Measurements from ENCODE around the gene POMGNT1.

- no peak for TF ChIP-seq CTCF (optimal IDR thresholded peaks at IDR 0.05 in 1 of 3, IDR thresholded peaks at IDR 0.05 in 1 of 3, conservative IDR thresholded peaks at IDR 0.05 in 1 of 3; ENCODE audit: extremely low read depth in 1 of 3, insufficient read depth in 2 of 3, low read length in 3 of 3)
- TF ChIP-seq EZH2 (IDR thresholded peaks at IDR 0.05; ENCODE audit: low read length) = no peak
These were observed 12.8 kb upstream of the POMGNT1 start for GRCh38 chr1:46211051-46211450.
